ENCODE results near the gene DHRSX.
A peak's percentile ranks its signal among the peaks of the same experiment; 100 is the strongest.
"Not testable (repeated sequence)": the region's sequence is repeated elsewhere in the genome, so short reads cannot be mapped to it uniquely, and the experiment has no call there.

DHRSX gene

GRCh38 chrX:2517055-2517454, 16.3 kb upstream of the DHRSX start:
- no peak for DNase-seq

- no peak for DNase-seq
These were observed 15.8 kb upstream of the DHRSX start for GRCh38 chrX:2516623-2517022.

- DNase-seq = no peak
These were observed 13.4 kb upstream of the DHRSX start for GRCh38 chrX:2514131-2514530.

GRCh38 chrX:2513121-2513664, 12.4 kb upstream of the DHRSX start:
- DNase-seq = no peak

GRCh38 chrX:2512501-2512900, 11.7 kb upstream of the DHRSX start:
- DNase-seq = no peak

- no peak for DNase-seq
These were observed 10.6 kb upstream of the DHRSX start for GRCh38 chrX:2511326-2511725.

- DNase-seq = peak; percentile 1
These were observed 8.0 kb upstream of the DHRSX start for GRCh38 chrX:2508648-2509335.

- no peak for DNase-seq
These were observed 7.3 kb upstream of the DHRSX start for GRCh38 chrX:2507904-2508627.

- DNase-seq = no peak
These were observed 6.4 kb upstream of the DHRSX start for GRCh38 chrX:2507196-2507595.

GRCh38 chrX:2505341-2505740, 4.6 kb upstream of the DHRSX start:
- not testable (repeated sequence) for DNase-seq

GRCh38 chrX:2504706-2505332, 4.0 kb upstream of the DHRSX start:
- DNase-seq = no peak

- no peak for DNase-seq
These were observed 3.1 kb upstream of the DHRSX start for GRCh38 chrX:2503591-2504500.

GRCh38 chrX:2502668-2503519, 2.1 kb upstream of the DHRSX start:
- no peak for DNase-seq

GRCh38 chrX:2502120-2502667, 1.4 kb upstream of the DHRSX start:
- no peak for DNase-seq

- no peak for DNase-seq
These were observed 855 bp upstream of the DHRSX start for GRCh38 chrX:2501559-2502102.

GRCh38 chrX:2500091-2500802, 529 bp downstream of the DHRSX start:
- peak; percentile 48 for DNase-seq

GRCh38 chrX:2499507-2499906, 1.3 kb downstream of the DHRSX start:
- DNase-seq = no peak

- DNase-seq = no peak
These were observed 1.9 kb downstream of the DHRSX start for GRCh38 chrX:2498781-2499302.

- no peak for DNase-seq
These were observed 2.6 kb downstream of the DHRSX start for GRCh38 chrX:2497961-2498780.

Data from RPMI8226 (cell line).